H1 (cell line): ENCODE measurements around the gene FAM120A. TPM values are rescaled to one million over a fixed set of nuclear protein-coding genes. Genes with fewer than 3 reads are reported as not detected.

Source experiments
- CTCF ChIA-PET: fragments of 300-600 bp; sonication (Branson Sonifier 250); formaldehyde crosslinking; loops from one replicate; lab custom pipeline; 2021; ENCODE audit not compliant: partially characterized antibody; lab: Charles Lee
- POLR2A ChIA-PET: fragments of 300-600 bp; sonication (Branson Sonifier 250); formaldehyde crosslinking; loops from one replicate; lab custom pipeline; 2021; ENCODE audit warnings: inconsistent platforms; ENCODE audit not compliant: partially characterized antibody; lab: Charles Lee
- DNase-seq, 2 experiments: peaks; one replicate each; pipeline versions ENCODE4 v3.0.0 to v3.0.0-alpha.2; 2010 to 2022; ENCODE audit warnings: low spot score in 2 of 2, low read depth in 1 of 2, mixed read lengths in 1 of 2
- FAIRE-seq: peaks from 2 replicates; lab custom pipeline; 2011; peaks lifted over from hg19 to GRCh38; lab: Jason Lieb, UNC
- H2AFZ ChIP-seq: 2 replicates; pipeline ENCODE4 v1.8.1; 2012; ENCODE audit warnings: low read length, inconsistent platforms
- H2AK5ac ChIP-seq: 2 replicates; pipeline ENCODE4 v1.6.1; 2013; ENCODE audit warnings: low read depth, low read length
- H2BK120ac ChIP-seq: replicated peaks from 2 replicates; pipeline ENCODE3; 2013; ENCODE audit warnings: low read depth, low read length, inconsistent platforms
- H2BK12ac ChIP-seq: 2 replicates; pipeline ENCODE4 v1.6.1; 2013; ENCODE audit warnings: low read depth, low read length
- H2BK15ac ChIP-seq: 2 replicates; pipeline ENCODE4 v1.6.1; 2013; ENCODE audit warnings: low read length
- H2BK20ac ChIP-seq: 2 replicates; pipeline ENCODE4 v1.6.1; 2013; ENCODE audit warnings: low read length
- H2BK5ac ChIP-seq: 2 replicates; pipeline ENCODE4 v1.6.1; 2013; ENCODE audit warnings: low read depth, low read length
- H3K14ac ChIP-seq: 2 replicates; pipeline ENCODE4 v1.6.1; 2013; ENCODE audit warnings: inconsistent platforms; ENCODE audit not compliant: insufficient read length
- H3K18ac ChIP-seq: 2 replicates; pipeline ENCODE4 v1.6.1; 2013; ENCODE audit warnings: low read length; ENCODE audit errors: extremely low read depth
- H3K23ac ChIP-seq: 2 replicates; pipeline ENCODE4 v1.6.1; 2013; ENCODE audit warnings: inconsistent platforms; ENCODE audit not compliant: insufficient read length
- H3K23me2 ChIP-seq: 2 replicates; pipeline ENCODE4 v1.6.1; 2013; ENCODE audit warnings: low read depth, low read length
- H3K27ac ChIP-seq: 2 replicates; pipeline ENCODE4 v1.6.1; 2011; ENCODE audit warnings: low read depth, low read length, inconsistent platforms
- H3K27me3 ChIP-seq, 4 experiments: replicated peaks in 1 of 4; 1 replicate in 1 of 4; 2 replicates in 3 of 4; pipeline versions ENCODE4 v1.6.1 to v1.8.1; 2011 to 2013; ENCODE audit warnings: low read length in 3 of 4, mild to moderate bottlenecking in 3 of 4, inconsistent platforms in 2 of 4, mixed read lengths in 2 of 4, moderate library complexity in 1 of 4; ENCODE audit not compliant: control insufficient read depth in 3 of 4, insufficient read depth in 3 of 4; ENCODE audit errors: extremely low read depth in 1 of 4
- H3K36me3 ChIP-seq, 4 experiments: 2 replicates each; pipeline versions ENCODE4 v1.6.1 to v1.8.1; 2011 to 2013; ENCODE audit warnings: mild to moderate bottlenecking in 4 of 4, low read length in 3 of 4, moderate library complexity in 2 of 4, control low read depth in 1 of 4, inconsistent platforms in 1 of 4; ENCODE audit not compliant: insufficient read depth in 4 of 4, control insufficient read depth in 2 of 4
- H3K4ac ChIP-seq: replicated peaks from 2 replicates; pipeline ENCODE3; 2013; ENCODE audit warnings: low read length, low read depth, mixed read lengths, inconsistent platforms; ENCODE audit not compliant: insufficient read length
- H3K4me1 ChIP-seq, 4 experiments: replicated peaks in 1 of 4; 1 replicate in 1 of 4; 2 replicates in 3 of 4; pipeline versions ENCODE4 v1.6.1 to v1.8.1; 2011 to 2013; ENCODE audit warnings: low read length in 3 of 4, inconsistent platforms in 2 of 4, mixed read lengths in 1 of 4; ENCODE audit not compliant: insufficient read depth in 4 of 4, control insufficient read depth in 3 of 4
- H3K4me2 ChIP-seq, 2 experiments: 2 replicates each; pipeline versions ENCODE4 v1.6.1 to v1.8.1; 2011 to 2013; ENCODE audit warnings: low read depth in 2 of 2, low read length in 2 of 2, control low read depth in 1 of 2, inconsistent platforms in 1 of 2, mild to moderate bottlenecking in 1 of 2; ENCODE audit not compliant: insufficient read depth in 1 of 2
- H3K4me3 ChIP-seq, 4 experiments: fragments of 200-600, 300-600 bp in 1 of 4; sonication (generic), shearing (Covaris generic), sonication (Bioruptor Twin) in 1 of 4; 2 replicates each; pipeline versions ENCODE4 v1.5.1 to v1.8.1; 2011 to 2016; ENCODE audit warnings: low read length in 4 of 4, low read depth in 3 of 4, control low read depth in 2 of 4, inconsistent platforms in 2 of 4, mild to moderate bottlenecking in 2 of 4, mixed read lengths in 1 of 4, moderate library complexity in 1 of 4; ENCODE audit not compliant: insufficient read depth in 2 of 4; ENCODE audit errors: extremely low read depth in 1 of 4
- H3K56ac ChIP-seq: replicated peaks from 2 replicates; pipeline ENCODE3; 2013; ENCODE audit warnings: low read depth, mild to moderate bottlenecking, mixed read lengths, low read length, inconsistent platforms; ENCODE audit not compliant: insufficient read length
- H3K79me1 ChIP-seq: 2 replicates; pipeline ENCODE4 v1.6.1; 2013; ENCODE audit warnings: low read depth, low read length, control low read depth
- H3K79me2 ChIP-seq, 2 experiments: 2 replicates each; pipeline versions ENCODE4 v1.6.1 to v1.8.1; 2012 to 2013; ENCODE audit warnings: low read length in 2 of 2, mild to moderate bottlenecking in 2 of 2, inconsistent platforms in 1 of 2; ENCODE audit not compliant: insufficient read depth in 2 of 2, control insufficient read depth in 1 of 2
- H3K9ac ChIP-seq, 4 experiments: replicated peaks in 1 of 4; 1 replicate in 1 of 4; 2 replicates in 3 of 4; pipeline versions ENCODE4 v1.6.1 to v1.8.1; 2011 to 2013; ENCODE audit warnings: low read depth in 3 of 4, low read length in 3 of 4, control low read depth in 2 of 4, mild to moderate bottlenecking in 2 of 4, moderate library complexity in 2 of 4, inconsistent platforms in 1 of 4; ENCODE audit errors: extremely low read depth in 1 of 4
- H3K9me3 ChIP-seq, 2 experiments: 2 replicates each; pipeline versions ENCODE4 v1.6.1 to v1.8.1; 2012 to 2013; ENCODE audit warnings: mild to moderate bottlenecking in 2 of 2, moderate library complexity in 2 of 2, control low read depth in 1 of 2, inconsistent platforms in 1 of 2, low read depth in 1 of 2, low read length in 1 of 2, mixed read lengths in 1 of 2; ENCODE audit not compliant: insufficient read depth in 2 of 2
- H4K20me1 ChIP-seq, 2 experiments: replicated peaks in 1 of 2; 2 replicates each; pipeline versions ENCODE3 to v1.8.1; 2011 to 2013; ENCODE audit warnings: inconsistent platforms in 2 of 2, low read length in 2 of 2, mild to moderate bottlenecking in 1 of 2; ENCODE audit not compliant: insufficient read depth in 2 of 2, control insufficient read depth in 1 of 2
- H4K5ac ChIP-seq: 2 replicates; pipeline ENCODE4 v1.6.1; 2013; ENCODE audit warnings: low read length, low read depth, mixed read lengths, inconsistent platforms; ENCODE audit not compliant: insufficient read length
- H4K8ac ChIP-seq: 2 replicates; pipeline ENCODE4 v1.8.0; 2013; ENCODE audit warnings: mild to moderate bottlenecking, moderate library complexity, low read length, inconsistent platforms; ENCODE audit not compliant: insufficient read depth; ENCODE audit errors: extremely low read depth
- H4K91ac ChIP-seq: replicated peaks from 2 replicates; pipeline ENCODE3; 2013; ENCODE audit warnings: low read length, mixed read lengths, inconsistent platforms; ENCODE audit not compliant: insufficient read length
- ATF3 ChIP-seq: IDR thresholded peaks from 2 replicates; pipeline ENCODE4 v1.6.1; 2011; ENCODE audit warnings: low read depth, mild to moderate bottlenecking, low read length; ENCODE audit not compliant: insufficient read depth
- CBX8 ChIP-seq: fragments of 300-800, 300-1000 bp; sonication (generic); IDR thresholded peaks from 2 replicates; pipeline ENCODE4 v1.7.1; 2016; ENCODE audit warnings: low read depth, low read length, borderline replicate concordance
- CEBPB ChIP-seq: IDR thresholded peaks from 2 replicates; pipeline ENCODE4 v1.6.1; 2012; ENCODE audit warnings: low read depth, low read length
- CTBP2 ChIP-seq: IDR thresholded peaks from 2 replicates; pipeline ENCODE4 v1.7.0; 2011; ENCODE audit warnings: borderline replicate concordance, mild to moderate bottlenecking, moderate library complexity, mixed read lengths, low read length; ENCODE audit not compliant: insufficient read depth, insufficient read length
- E2F6 ChIP-seq: IDR thresholded peaks from 2 replicates; pipeline ENCODE4 v1.6.1; 2012; ENCODE audit warnings: inconsistent platforms
- GTF2F1 ChIP-seq: IDR thresholded peaks from 2 replicates; pipeline ENCODE4 v1.6.1; 2012; ENCODE audit warnings: low read depth, low read length, improper control_type of control experiment, borderline replicate concordance
- HDAC6 ChIP-seq: IDR thresholded peaks from one replicate; pipeline ENCODE4 v1.7.1; 2012; ENCODE audit warnings: low read depth, mild to moderate bottlenecking, inconsistent platforms, low read length, moderate library complexity
- KDM4A ChIP-seq: IDR thresholded peaks from one replicate; pipeline ENCODE4 v1.7.1; 2012; ENCODE audit warnings: low read depth, mild to moderate bottlenecking, moderate library complexity, low read length, inconsistent platforms; ENCODE audit not compliant: severe bottlenecking
- PHF8 ChIP-seq: fragments of 200-600 bp; sonication (generic); conservative IDR thresholded peaks from 2 replicates; pipeline ENCODE4 v1.7.1; 2012; ENCODE audit warnings: low read depth, mild to moderate bottlenecking, inconsistent platforms, low read length, moderate library complexity
- POU5F1 ChIP-seq: IDR thresholded peaks from 2 replicates; pipeline ENCODE4 v1.6.1; 2011; ENCODE audit warnings: low read depth, mild to moderate bottlenecking, low read length, moderate library complexity
- RBBP5 ChIP-seq: IDR thresholded peaks from 2 replicates; pipeline ENCODE4 v1.7.1; 2012; ENCODE audit warnings: low read depth, mild to moderate bottlenecking, inconsistent platforms, low read length, moderate library complexity, borderline replicate concordance
- SP1 ChIP-seq: IDR thresholded peaks from 2 replicates; pipeline ENCODE4 v1.6.1; 2011; ENCODE audit warnings: low read depth, low read length
- WGBS, 2 experiments: shearing (Covaris generic) in 1 of 2; methylation state at CpG; one replicate each; pipeline versions ENCODE4 v1.1.6 to v1.1.7; 2013 to 2015; ENCODE audit warnings: low lambda C conversion rate in 2 of 2, mixed read lengths in 2 of 2, inconsistent platforms in 1 of 2, low coverage in 1 of 2, missing lambda C conversion rate in 1 of 2; ENCODE audit not compliant: insufficient replicate concordance in 2 of 2, insufficient coverage in 1 of 2, insufficient read length in 1 of 2; ENCODE audit errors: extremely low coverage in 1 of 2, missing lambda C conversion rate in 1 of 2; 5-methylcytosine and 5-hydroxymethylcytosine counted together
- polyA plus RNA-seq, 7 experiments: library from polyadenylated mRNA; depleted of rRNA in 3 of 7; stranded (reverse) in 5 of 7; unstranded in 2 of 7; fragments of >200 nt in 5 of 7; fragments of 200-250 nt in 2 of 7; gene quantifications; 1 replicate in 5 of 7; 2 replicates in 1 of 7; 4 replicates in 1 of 7; pipeline versions ENCODE4 v1.2.1 to v1.2.3, GENCODE V29; 2011 to 2013; ENCODE audit warnings: missing spikeins in 2 of 7, mixed read lengths in 2 of 7
- total RNA-seq: library from RNA; stranded (reverse); fragmentation: NEBNext Ultra II Directional; extraction: Animal tissue kit (Norgen Biotek cat#: 25700); gene quantifications from 2 replicates; pipeline ENCODE4 v1.2.1, GENCODE V29; 2021

FAM120A gene
- total and polyA plus RNA-seq, 2 of the 8 experiments (the other 6 are each of a cell fraction or from before 2014, with no cell fraction given) = 24.9 to 54.7 TPM

- no peak for DNase-seq
- ChIA-PET POLR2A (no interaction called here), CTCF (no interaction called here)
- no peak overlapping the region for H2BK20ac ChIP-seq
- H3K4me2 ChIP-seq = no peak overlapping the region
- H3K4me1 ChIP-seq = peaks cover 0 to 8% (median 4%) of the 10 kb centered on the region in 4 experiments; a peak in 4 of 7 replicates
- no peak overlapping the region for H2AK5ac ChIP-seq
- H4K20me1 ChIP-seq = peaks cover 8 to 11% of the 10 kb centered on the region in 2 experiments
- H3K23me2 ChIP-seq = no peaks in the 10 kb centered on the region
- peaks cover 0 to 51% of the 10 kb centered on the region in 2 experiments; a peak in 2 of 4 replicates for H3K79me2 ChIP-seq
- H2BK120ac ChIP-seq = no peak overlapping the region
- no peak overlapping the region for H3K18ac ChIP-seq
- no peak overlapping the region for H2BK12ac ChIP-seq
- no peak for FAIRE-seq
- no peak overlapping the region for H4K5ac ChIP-seq
- no peak overlapping the region for H3K4me3 ChIP-seq
- H3K79me1 ChIP-seq = peaks cover 11% of the 10 kb centered on the region
- H3K4ac ChIP-seq = no peak overlapping the region
- no peak overlapping the region for H4K8ac ChIP-seq
- H3K9ac ChIP-seq = no peak overlapping the region
- no peak overlapping the region for H2AFZ ChIP-seq
- H3K56ac ChIP-seq = no peak overlapping the region
- H3K23ac ChIP-seq = no peak overlapping the region
- H3K36me3 ChIP-seq = peaks cover 0 to 9% (median 3%) of the 10 kb centered on the region in 4 experiments; a peak in 3 of 8 replicates
- WGBS, 2 experiments = 96% methylated on average over 4 of the region's 4 CpGs; no CpG with 5 or more reads in 1 of the 2 experiments
- H4K91ac ChIP-seq = no peak overlapping the region
- H3K9me3 ChIP-seq = no peaks in the 10 kb centered on the region
- no peak overlapping the region for H2BK5ac ChIP-seq
- no peaks in the 10 kb centered on the region for H3K27me3 ChIP-seq
- H3K14ac ChIP-seq = no peak overlapping the region
- no peak overlapping the region for H3K27ac ChIP-seq
- H2BK15ac ChIP-seq = no peak overlapping the region
- TF ChIP-seq CBX8 (no peak), PHF8 (no peak), ATF3 (no peak), RBBP5 (no peak), E2F6 (no peak), CEBPB (no peak), CTBP2 (no peak), SP1 (no peak), KDM4A (no peak), GTF2F1 (no peak), POU5F1 (no peak), HDAC6 (no peak)
Observed at GRCh38 chr9:93505541-93506132, 54.2 kb downstream of the FAM120A start.
